Measurements from ENCODE around the gene ARHGAP12.
"Not testable (repeated sequence)": the region's sequence is repeated elsewhere in the genome, so short reads cannot be mapped to it uniquely, and the experiment has no call there.

Gene ARHGAP12

GRCh38 chr10:31923389-31923788 is 5.2 kb downstream of the ARHGAP12 start:
- DNase-seq = no peak

GRCh38 chr10:31921031-31921430 is 7.6 kb downstream of the ARHGAP12 start:
- DNase-seq = no peak

GRCh38 chr10:31920538-31920937 is 8.1 kb downstream of the ARHGAP12 start:
- DNase-seq = no peak

GRCh38 chr10:31918671-31919409 is 9.8 kb downstream of the ARHGAP12 start:
- no peak for DNase-seq

GRCh38 chr10:31914370-31914769 is 14.3 kb downstream of the ARHGAP12 start:
- DNase-seq = no peak

GRCh38 chr10:31912898-31913850 is 15.5 kb downstream of the ARHGAP12 start:
- no peak for DNase-seq

GRCh38 chr10:31912289-31912688 is 16.3 kb downstream of the ARHGAP12 start:
- DNase-seq = no peak

GRCh38 chr10:31910016-31910415 is 18.6 kb downstream of the ARHGAP12 start:
- no peak for DNase-seq

GRCh38 chr10:31908157-31908556 is 20.5 kb downstream of the ARHGAP12 start:
- DNase-seq = no peak

GRCh38 chr10:31906039-31906438 is 22.6 kb downstream of the ARHGAP12 start:
- DNase-seq = no peak

GRCh38 chr10:31905586-31905985 is 23.0 kb downstream of the ARHGAP12 start:
- DNase-seq = no peak

GRCh38 chr10:31902625-31903024 is 26.0 kb downstream of the ARHGAP12 start:
- DNase-seq = no peak

GRCh38 chr10:31897506-31897905 is 31.1 kb downstream of the ARHGAP12 start:
- DNase-seq = no peak

- DNase-seq = no peak
These were observed 31.7 kb downstream of the ARHGAP12 start for GRCh38 chr10:31896968-31897384.

- not testable (repeated sequence) for DNase-seq
These were observed 32.9 kb downstream of the ARHGAP12 start for GRCh38 chr10:31895722-31896121.

- no peak for DNase-seq
These were observed 40.2 kb downstream of the ARHGAP12 start for GRCh38 chr10:31888442-31888841.

- DNase-seq = no peak
These were observed 40.8 kb downstream of the ARHGAP12 start for GRCh38 chr10:31887850-31888249.

- DNase-seq = no peak
These were observed 41.7 kb downstream of the ARHGAP12 start for GRCh38 chr10:31886885-31887284.

GRCh38 chr10:31885971-31886370 is 42.7 kb downstream of the ARHGAP12 start:
- no peak for DNase-seq

- DNase-seq = no peak
These were observed 44.2 kb downstream of the ARHGAP12 start for GRCh38 chr10:31884386-31884785.

- no peak for DNase-seq
These were observed 45.2 kb downstream of the ARHGAP12 start for GRCh38 chr10:31883397-31883796.

GRCh38 chr10:31878486-31878885 is 50.1 kb downstream of the ARHGAP12 start:
- no peak for DNase-seq

- no peak for DNase-seq
These were observed 51.8 kb downstream of the ARHGAP12 start for GRCh38 chr10:31876652-31877352.
